Left hindlimb (tissue), 1 donor: ENCODE measurements around the gene ZNF326.
A peak's percentile ranks its signal among the peaks of the same experiment; 100 is the strongest.

Experiments
- DNase-seq: peaks from one replicate; pipeline ENCODE4 v3.0.0-alpha.2; 2018

ZNF326 gene, protein sequence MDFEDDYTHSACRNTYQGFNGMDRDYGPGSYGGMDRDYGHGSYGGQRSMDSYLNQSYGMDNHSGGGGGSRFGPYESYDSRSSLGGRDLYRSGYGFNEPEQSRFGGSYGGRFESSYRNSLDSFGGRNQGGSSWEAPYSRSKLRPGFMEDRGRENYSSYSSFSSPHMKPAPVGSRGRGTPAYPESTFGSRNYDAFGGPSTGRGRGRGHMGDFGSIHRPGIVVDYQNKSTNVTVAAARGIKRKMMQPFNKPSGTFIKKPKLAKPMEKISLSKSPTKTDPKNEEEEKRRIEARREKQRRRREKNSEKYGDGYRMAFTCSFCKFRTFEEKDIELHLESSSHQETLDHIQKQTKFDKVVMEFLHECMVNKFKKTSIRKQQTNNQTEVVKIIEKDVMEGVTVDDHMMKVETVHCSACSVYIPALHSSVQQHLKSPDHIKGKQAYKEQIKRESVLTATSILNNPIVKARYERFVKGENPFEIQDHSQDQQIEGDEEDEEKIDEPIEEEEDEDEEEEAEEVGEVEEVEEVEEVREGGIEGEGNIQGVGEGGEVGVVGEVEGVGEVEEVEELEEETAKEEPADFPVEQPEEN

DNA sequence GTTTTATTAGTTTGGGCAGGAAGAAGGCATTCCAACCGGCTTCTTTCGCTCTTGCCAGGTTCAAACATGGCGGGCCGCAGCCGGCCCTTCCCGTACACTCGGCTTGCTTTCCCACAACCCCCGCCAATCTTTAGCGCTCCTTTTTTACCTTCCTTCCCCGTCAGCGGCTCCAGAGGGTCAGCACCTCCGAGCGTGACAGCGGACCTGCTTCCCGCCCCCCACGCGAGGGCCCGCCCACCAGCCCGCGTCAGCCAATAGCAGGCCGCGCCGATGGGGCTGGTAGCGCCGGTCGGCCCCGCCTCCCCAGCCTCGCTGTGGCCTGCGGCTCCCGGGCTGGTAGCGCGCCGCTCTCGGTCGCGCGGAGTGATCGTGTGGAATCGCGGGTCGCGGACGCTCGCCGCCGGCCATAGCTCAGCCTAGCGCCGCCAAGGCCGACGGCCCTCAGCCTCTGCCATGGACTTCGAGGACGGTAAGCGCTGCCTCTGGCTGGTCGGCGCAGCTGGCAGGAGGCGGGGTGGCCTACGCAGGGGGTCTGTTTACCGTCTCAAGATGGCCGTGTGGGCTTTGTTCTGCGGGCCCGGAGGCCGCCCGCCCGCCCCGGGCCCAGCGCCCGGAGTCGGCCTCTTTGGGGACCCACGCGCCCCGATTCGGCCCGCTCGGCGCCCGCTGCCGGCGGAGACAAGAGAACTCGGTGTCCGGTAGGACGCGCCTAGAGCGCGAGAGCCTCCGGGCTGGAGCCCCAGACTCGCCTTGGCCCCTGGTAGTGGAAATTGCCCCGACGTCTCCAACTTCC lies at the start of gene ZNF326:
TSS of gene ZNF326 (plus strand) at position 306 of the 793 bp plus-strand sequence. CDS start at position 454, 148 bp downstream.
- peak; percentile 97 for DNase-seq

DNA sequence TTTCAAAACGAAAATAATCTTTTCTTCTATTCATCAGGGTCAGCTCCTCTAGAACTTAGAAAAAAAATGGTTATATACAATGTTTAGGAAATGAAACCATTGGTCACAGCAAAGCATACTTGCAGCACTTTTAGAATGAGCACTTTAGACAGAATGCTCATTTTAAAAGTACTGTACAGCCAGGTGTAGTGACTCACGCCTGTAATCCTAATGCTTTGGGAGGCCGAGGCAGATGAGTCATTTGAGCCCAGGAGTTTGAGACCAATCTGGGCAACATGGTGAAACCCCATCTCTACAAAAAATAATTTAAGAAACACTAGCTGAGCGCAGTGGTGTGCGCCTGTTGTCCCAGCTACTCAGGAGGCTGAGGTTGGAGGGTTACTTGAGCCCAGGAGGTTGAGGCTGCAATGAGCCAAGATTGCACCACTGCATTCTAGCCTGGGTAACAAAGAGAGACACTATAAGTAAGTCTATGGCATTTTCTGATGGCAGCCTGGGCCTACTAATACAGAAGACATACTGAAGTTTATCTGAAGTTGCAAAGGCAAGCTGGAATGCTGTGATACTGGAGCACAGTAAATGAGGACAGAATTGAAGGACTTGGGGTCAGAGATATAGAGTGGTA lies 48.9 kb upstream of the ZNF326 start:
- no peak for DNase-seq

DNA sequence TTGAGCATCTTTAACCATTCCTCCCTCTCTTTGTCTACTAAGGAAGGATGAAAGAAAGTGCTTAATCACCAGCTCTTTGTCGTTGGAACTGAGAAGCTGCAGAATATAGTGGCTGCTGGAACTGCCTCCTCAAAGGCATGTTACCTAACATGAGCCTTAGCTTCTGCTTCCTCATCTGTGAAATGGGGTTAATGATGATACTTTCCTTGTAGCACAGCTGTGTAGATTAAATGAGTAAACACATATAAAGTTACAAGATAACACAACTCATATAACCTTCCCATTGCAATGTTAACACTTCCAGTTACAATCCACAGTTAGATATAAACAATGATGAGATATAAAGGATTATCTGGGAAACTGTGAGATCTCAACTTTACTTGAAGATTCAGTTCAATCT lies 48.4 kb upstream of the ZNF326 start:
- no peak for DNase-seq

DNA sequence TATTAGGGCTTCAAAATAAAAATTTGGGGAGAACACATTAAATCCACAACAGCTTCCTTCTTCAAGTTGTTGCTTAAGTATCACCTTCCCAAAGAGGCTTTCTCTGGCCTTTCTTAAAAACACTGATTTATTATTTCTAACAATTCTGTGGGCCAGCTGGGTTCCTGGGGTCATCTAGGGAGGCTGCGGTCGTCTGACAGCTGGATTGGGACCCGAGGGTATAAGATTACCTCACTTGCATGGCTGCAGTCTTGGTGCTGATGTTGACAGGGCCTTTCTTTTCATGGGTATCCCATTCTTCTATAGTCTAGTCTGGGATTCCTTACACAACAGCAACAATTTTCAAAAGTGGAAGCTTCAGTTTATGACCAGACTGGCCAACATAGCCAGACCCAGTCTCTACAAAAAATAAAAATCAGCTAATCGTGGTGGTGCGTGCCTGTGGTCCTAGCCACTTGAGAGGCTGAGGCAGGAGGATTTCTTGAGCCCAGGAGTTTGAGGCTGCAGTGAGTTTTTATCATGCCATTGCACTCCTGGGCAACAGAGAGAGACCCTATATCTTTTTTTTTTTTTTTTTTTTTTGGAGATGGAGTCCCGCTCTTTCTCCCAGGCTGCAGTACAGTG lies 46.1 kb upstream of the ZNF326 start:
- DNase-seq = no peak

DNA sequence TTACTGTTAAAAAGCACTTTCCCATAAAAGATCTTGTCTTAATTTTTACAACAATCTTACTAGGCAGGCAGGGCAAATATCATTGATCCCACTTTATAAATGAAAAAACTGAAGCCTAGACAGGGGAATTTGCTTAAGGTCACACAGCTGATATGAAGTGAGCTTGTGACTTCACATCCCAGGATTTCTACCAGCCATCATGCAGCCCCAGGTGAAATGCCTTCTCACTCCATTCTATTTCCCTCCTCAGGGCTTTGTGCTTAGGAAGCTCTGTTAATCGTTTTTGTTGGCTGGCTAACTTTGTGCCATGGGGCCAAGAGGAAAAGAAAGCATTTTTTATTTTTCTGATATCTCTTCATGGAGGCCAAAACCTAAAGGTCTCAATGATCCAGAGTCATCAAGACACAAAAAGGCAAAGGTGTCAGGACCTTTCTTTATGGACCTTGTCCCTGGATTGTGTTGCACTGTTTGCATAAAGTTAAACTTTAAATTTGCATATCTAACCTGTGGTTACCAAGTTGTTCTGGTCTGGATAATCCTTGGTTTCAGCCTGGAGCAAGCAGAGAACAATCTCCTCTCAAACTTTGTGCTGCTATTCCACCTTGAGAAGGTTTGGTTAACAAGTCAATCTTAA lies 44.8 kb upstream of the ZNF326 start:
- DNase-seq = no peak

DNA sequence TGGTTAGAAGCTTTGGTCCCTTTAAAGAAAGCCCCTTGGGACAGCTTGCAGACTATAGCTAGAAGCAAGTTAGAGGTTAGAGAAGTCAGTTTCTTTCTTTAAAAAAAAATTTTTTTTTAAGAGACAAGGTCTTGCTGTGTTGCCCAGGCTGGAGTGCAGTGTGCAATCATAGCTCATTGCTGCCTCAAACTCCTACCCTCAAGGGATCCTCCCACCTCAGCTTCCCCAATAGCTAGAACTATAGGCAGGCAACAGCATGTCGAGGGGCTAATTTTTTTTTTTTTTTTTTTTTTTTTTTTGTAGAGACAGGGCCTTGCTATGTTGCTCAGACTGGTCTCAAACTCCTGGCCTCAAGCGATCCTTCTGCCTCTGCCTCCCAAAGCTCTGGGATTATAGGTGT lies 44.2 kb upstream of the ZNF326 start:
- no peak for DNase-seq

DNA sequence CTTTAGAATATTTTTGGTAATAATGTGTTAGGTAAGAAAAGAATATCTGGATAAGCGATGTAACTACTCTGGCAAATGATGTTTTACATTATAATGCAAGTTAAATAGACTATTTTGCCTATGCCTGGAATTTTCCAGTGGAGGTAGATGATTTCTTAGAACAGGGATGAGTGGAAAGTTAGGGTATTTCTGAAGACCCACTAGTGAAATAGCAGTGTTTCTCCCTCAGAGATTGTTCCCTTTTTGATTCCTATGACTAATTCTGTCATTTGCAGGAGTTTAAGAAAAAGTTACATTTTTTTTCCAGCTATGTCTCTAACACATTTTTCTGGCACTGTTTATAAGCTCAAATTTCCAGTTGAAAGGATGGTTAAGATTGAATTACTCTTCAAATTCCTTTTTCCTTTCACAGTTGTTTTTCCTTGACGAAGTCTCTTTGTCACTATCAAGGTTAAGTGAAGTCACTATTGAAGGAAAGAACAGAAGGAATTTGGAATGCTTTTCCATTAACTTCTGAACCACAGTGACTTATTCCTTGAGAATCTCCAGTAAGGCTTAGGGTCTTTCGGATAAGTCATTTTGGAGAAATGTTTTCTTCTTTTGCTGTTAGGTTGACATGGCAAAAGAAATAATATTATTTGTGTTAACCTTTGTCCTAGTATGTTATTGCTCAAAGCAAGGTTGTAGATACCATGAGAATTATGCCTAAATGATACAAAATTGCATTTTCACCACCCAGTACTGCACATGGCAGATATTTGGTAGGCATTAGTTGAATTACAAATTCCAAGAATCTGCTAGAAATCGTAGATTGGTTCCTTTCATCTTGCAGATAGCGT lies 42.9 kb upstream of the ZNF326 start:
- DNase-seq = no peak

DNA sequence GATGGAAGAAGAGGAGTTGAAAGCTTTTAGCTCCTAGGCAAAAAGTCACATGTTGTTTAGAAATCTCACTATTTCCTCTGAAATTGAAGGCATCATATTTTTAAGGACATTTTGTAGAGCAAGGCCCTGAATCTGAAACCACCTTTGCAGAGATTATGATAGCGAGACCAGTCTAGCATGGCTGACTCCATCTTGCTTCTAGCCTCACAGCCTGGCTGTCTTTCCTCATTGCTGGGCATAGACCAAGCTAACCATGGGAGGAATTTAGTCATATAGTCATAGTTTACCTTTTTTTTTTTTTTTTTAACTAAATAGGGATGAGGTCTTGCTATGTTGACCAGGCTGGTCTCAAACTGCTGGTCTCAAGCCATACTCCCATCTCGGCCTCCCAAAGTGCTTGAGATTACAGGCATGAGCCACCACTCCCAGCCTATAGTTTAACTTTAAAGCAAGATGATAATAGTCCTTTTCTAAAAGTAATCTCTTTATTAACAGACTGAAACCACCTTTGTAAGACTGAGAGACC lies 42.2 kb upstream of the ZNF326 start:
- no peak for DNase-seq

DNA sequence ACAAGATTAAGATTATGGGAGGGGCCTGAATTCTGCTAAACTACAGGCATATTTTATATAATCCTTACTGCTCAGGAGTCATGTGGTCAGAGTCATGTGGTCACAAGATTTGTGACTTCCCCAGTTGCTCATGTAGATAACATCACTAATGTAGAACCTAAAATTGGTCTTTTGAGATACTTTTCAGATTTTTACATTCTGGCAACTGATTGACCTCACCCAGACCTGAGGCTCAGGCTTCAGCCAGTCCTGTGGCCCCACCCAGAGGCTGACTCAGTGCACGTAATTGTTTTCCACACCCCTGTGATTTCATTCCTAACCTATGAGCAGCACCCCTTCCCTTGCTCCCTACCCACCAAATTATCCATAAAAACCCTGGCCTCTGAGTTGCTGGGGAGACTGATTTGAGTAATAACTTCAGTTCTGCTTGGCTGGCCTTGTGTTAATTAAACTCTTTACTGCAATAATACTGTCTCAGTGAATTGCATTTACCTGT lies 41.7 kb upstream of the ZNF326 start:
- no peak for DNase-seq

DNA sequence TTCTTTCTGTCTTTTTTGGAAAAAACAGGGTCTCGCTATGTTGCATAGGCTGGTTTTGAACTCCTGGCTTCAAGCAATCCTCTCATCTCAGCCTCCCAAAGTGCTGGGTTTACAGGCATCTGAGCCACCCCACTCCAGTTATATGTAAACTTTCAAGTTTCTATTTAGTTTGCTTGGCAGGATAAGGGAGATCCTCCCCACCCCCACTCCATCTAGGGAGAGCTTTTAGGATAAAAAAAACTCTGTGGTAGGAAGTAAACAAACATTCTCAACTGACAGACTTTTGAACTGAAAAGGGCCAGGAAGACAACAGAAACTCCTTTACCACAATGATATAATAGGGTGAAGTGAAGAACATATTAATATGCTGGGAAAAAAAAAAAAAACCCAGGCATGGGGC lies 41.0 kb upstream of the ZNF326 start:
- DNase-seq = no peak

DNA sequence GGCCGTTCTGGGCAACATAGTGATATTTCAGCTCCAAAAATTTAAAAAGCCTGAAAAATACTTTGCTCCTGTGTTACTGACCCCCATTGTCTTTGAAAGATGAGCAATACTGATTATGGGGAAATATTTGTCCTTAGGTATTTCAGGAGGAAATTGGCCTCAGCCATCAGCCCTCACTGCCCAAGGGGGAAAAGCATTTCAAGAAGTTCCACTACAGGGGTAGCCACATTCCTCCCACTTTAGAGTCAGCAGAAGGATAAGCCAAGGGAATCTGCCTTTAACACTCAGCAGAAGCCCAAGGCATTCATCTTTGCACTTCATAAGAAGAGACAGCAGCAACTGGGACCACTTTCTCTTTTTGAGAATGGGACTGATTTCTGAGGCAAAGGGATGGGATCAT lies 40.5 kb upstream of the ZNF326 start:
- DNase-seq = no peak

DNA sequence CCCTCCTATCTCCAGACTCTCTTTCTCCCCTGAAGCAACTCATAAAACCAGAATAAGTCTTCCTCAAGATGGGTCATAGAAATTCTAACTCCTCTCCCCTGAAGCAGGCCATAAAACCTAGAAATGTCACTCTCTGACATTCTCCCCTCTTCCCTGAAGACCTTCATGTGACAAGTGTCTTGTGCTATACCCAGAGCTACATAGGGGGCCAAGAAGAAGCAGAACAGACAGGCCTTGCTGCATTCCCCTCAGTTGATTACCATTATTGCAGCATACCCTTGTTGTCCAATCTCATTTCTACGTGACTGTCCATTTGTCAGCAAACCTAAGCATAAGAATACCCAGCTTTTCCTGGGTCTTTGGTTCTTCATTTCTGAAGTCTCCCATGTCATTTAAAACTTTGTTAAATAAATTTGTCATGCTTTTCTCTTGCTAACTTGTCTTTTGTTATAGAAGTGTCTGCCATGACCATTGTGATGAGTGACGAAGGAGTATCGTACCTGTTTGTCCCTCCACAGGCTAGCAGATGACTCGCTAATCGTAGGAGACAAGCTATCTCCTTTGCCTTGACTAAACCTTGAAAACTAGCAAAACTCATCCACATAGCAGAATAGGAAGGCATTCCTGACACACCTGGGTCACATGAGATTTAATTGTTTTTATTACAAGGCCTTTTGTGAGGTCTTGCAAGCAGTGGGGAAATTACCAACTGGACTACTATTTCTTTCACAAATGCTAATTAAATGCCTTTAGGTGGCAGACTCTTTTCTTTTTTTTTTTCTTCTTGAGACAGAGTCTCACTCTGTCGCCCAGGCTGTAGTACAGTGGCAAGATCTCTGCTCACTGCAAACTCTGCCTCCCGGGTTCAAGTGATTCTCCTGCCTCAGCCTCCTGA lies 39.4 kb upstream of the ZNF326 start:
- no peak for DNase-seq

DNA sequence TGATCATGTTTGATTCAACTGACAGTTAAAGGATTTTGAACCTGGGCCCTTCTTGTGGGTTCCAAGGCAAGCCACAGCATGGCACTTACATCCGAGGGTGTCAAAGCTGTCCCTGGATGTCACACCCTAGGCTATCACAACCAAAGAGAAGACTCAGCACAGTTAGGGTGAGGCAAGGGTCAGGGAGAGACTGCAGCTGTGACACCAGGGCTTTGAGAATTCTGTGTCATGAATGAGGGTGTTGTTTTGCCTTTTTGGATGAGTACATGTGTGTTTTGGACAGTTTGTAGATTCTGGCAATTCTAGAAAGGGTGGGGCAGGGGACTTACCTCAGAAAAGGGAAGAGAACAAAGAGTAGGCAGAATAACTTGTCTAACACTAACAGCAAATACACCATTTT lies 37.8 kb upstream of the ZNF326 start:
- no peak for DNase-seq

DNA sequence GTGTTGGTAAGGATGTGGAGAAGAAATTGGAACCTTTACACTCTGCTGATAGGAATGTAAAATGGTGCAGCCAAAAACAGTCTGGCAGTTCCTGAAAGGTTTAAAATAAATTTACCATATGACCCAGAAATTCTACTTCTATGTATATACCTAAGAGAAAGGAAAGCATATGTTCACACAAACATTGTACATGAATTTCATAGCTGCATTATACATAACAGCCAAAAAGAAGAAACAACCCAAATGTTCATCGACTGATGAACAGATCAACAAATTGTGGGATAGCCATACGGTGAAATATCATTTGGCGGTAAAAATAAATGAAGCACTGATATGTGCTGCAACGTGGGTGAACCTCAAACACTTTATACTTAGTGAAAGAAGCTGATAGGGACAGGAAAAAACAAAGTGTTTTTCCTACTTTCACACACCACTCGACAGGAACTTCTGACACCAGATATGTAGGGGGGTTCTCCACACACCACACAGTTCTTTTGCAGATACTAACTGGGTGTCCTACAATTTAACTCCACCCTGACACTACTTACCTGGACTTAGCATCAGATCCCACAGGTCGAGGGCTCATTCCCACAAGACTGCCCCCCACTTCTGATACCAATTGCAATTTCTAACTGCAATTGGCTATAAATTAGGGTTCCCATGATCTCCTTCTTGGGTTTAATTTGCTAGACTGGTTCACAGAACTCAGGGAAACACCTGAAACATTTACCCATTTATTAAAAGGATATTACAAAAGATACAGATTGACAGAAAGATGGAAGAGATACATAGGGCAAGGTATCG lies 35.9 kb upstream of the ZNF326 start:
- DNase-seq = no peak

DNA sequence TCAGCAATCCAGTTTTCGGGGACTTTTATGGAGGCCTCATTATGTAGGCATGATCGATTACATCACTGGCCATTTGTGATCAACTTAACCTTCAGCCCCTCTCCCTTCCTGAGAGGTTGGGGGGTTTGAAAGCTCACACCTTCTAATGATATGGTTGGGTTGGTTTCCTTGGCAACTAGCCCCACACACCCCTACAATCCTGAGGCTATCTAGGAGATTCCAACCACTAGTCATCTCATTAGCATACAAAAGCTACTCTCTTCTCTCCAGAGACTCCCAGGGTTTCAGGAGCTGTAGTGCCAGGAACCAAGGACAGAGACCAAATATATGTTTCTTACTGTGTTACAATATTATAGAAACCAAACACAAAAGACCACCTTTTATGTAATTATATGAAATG lies 35.2 kb upstream of the ZNF326 start:
- DNase-seq = no peak

DNA sequence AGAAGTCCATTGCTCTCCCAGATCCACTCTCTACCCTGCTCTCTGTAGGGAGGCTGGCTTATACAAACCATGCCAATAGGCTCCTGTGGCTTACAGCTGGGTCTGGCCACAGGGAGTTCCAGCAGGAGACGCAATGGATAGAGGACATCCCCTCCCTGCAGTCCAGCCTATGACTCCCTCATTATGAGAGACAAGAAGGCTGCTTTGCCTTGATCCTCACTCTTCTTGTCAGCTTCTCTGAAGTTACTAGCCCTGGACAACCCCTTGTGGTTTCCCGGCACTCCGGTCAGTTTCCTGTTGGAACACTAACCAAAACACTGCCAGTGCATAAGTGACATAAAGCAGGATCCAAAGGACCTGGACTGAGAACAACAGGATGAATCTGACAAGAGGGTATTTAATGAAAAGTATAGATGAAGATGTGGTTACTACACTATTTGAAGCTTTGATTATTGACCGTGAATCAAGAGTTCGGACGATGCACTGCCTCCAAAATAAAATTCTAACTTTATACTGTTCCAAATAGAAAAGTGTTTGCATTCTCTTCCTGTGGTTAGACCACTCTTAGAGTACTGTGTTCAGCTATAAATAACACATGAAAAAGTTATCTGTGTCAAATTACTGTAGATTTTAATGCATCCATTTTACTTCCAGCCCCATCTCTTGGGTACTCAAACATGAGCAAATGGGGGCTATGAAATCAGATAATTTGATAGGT lies 32.7 kb upstream of the ZNF326 start:
- DNase-seq = no peak

DNA sequence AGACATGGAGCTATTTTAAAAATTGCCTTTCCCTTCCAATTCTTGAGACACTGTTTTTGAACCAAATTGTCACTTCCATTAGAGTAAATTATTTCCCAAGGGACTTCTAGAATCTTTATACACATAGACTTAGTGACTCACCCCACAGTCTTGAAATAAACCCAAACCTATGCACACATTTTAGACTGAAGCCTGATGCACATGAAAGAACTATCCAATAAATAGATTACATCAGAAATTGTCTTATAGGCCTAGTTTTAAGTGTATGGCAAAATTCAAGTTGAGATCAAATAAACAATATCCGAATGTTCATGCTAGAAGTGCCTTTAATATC lies 32.2 kb upstream of the ZNF326 start:
- DNase-seq = no peak

DNA sequence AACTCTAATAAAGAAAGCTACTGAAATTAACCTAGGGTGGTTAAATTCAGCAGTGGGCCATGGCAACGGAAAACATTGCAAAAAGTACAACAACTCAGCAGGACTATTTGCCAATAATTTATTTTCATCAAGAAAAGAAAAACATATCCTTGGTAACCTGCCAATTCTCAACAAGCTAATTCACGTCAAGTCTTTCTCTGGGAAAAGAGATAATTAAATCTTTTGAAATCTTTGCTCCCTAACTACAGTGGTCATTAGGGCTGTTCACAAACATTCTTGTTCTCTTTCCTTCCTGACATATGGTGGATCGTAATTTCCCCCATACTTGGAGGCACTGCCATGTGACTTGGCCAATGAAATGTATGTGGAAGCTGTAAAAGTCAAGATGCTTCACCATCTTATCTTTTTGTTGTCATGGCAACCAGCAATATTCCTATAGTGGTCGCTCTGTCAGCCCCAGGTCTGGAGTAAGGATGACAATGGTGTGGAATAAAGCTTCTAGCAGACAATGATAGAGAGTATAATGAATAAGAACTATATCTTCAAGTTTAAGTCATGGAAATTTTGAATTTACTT lies 29.6 kb upstream of the ZNF326 start:
- no peak for DNase-seq
